Fibroblast of mammary gland (primary cell): ENCODE results near the gene TUBB4B.

Experiments used
- DNase-seq: peaks from one replicate; pipeline ENCODE4 v3.0.0-alpha.2; 2010; ENCODE audit warnings: low read depth
- H3K4me3 ChIP-seq: 2 replicates; pipeline ENCODE4 v1.5.1; 2011; ENCODE audit warnings: low read depth, mild to moderate bottlenecking, low read length, moderate library complexity; ENCODE audit not compliant: control insufficient read depth
- TF ChIP-seq, protein P1 (sequence below): conservative IDR thresholded peaks from 2 replicates; pipeline ENCODE4 v1.5.1; 2011; ENCODE audit warnings: low read depth, low read length, inconsistent platforms; ENCODE audit not compliant: control insufficient read depth, insufficient read depth

The TUBB4B gene

DNA sequence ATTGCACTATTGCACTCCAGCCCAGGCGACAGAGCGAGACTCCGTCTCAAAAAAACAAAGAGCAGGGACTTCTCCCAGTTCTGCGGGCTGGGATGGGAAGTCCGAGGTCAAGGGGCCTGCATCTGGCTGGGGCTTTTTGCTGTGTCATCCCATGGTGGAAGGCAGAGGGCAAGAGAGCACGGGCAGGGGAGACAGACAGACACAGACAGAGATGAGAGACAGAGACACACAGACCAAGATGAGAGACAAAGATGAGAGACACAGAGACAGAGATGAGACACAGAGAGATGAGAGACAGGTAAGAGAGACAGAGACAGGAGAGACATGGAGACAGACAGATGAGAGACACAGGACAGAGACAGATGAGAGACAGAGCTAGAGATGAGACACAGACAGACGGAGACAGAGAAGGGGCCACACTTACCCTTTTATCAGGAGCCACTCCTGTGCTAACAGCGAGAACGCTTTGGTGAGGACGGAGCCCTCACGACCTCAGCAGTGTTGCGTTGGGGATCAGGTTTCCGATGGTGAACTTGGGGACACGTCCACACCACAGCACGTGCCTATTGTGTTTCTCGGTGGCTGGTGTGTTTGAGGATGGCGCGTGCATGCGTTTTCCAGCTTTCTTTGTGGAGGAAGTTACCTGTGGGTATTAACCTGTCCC is 27.6 kb downstream of the TUBB4B start:
- TF ChIP-seq, protein P1, sequence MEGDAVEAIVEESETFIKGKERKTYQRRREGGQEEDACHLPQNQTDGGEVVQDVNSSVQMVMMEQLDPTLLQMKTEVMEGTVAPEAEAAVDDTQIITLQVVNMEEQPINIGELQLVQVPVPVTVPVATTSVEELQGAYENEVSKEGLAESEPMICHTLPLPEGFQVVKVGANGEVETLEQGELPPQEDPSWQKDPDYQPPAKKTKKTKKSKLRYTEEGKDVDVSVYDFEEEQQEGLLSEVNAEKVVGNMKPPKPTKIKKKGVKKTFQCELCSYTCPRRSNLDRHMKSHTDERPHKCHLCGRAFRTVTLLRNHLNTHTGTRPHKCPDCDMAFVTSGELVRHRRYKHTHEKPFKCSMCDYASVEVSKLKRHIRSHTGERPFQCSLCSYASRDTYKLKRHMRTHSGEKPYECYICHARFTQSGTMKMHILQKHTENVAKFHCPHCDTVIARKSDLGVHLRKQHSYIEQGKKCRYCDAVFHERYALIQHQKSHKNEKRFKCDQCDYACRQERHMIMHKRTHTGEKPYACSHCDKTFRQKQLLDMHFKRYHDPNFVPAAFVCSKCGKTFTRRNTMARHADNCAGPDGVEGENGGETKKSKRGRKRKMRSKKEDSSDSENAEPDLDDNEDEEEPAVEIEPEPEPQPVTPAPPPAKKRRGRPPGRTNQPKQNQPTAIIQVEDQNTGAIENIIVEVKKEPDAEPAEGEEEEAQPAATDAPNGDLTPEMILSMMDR, result no peak
- no peak overlapping the region for H3K4me3 ChIP-seq
- no peak for DNase-seq

DNA sequence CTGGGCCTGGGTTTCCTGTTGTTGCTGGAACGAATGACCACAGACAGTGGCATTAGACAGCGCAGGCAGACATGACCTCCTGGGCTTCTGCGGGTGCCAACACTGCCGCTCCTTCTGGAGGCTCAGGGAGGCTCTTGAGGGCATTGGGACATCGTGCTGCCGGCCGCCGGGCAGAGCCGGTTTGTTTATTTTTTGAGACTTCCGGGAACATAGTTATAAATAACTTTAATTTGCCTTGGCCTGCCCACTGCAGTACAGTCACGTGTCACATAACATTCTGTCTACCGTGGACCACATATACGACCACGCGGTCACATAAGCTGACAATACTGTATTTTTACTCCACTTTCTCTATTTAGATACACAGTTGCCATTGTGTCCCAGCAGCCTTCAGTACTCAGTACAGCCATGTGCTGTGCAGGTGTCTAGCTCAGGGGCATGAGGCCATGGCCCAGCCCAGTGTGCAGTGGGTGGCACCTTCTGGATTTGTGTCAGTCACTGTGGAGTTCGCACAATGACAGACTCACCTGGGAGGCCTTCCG is 28.2 kb downstream of the TUBB4B start:
- no peak for DNase-seq
- H3K4me3 ChIP-seq, result no peak overlapping the region
- TF ChIP-seq, protein P1, result no peak

DNA sequence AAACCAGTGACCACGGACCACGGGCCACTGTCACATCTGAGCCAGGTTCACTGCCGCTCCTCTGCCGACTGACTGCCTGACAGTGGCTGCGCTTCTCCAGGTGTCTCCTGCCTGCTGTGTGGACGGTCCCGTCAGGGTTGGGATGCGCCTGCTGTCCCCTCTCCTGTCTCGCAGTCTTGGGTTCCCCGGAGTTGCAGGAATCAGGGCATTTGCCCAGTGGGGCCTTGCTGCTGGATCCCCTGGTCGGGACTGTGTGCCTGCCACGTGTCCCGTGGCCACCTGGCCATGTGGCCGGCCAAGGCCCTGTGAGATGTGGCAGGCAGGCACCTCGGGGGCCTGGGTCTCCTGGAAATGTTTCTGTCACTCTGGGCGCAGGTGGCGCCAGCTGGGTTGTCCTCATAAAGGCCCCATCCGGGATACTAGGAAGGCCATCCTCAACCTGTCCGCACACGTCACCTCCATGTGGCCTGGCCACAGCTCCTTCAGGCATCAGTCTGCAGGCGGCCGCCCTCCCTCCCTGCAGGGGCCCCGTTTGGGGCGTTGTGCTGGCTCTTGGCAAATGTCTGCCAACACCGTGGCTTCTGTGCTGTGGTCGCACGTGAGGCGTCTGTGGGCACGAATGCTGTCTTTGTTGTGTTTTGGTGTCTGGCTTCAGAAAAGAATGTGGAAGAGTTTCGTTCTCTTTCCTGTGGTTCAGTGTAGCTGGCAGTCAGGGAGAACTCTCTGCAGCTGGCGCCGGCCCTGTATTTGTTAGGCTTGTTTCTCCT is 30.0 kb downstream of the TUBB4B start:
- H3K4me3 ChIP-seq, result no peak overlapping the region
- no peak for DNase-seq
- TF ChIP-seq, protein P1, result no peak

DNA sequence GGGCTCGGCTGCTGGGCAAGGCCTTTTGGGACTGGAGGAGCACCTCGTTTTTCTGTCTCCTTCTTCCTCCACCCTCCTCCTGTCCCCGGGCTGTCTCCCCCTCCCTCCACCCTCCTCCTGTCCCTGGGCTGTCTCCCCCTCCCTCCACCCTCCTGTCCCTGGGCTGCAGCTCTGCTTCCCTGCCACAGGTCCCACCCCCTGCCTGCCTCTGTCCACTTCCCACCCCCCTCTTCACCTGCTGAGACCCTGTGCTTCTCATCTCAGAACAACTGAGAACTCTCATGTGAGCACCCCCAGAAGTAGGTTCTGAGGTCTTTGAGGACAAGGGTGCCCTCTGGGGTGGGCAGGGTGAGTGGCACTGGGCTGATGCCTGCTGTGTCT is 30.6 kb downstream of the TUBB4B start:
- TF ChIP-seq, protein P1, result no peak
- no peak overlapping the region for H3K4me3 ChIP-seq
- no peak for DNase-seq

DNA sequence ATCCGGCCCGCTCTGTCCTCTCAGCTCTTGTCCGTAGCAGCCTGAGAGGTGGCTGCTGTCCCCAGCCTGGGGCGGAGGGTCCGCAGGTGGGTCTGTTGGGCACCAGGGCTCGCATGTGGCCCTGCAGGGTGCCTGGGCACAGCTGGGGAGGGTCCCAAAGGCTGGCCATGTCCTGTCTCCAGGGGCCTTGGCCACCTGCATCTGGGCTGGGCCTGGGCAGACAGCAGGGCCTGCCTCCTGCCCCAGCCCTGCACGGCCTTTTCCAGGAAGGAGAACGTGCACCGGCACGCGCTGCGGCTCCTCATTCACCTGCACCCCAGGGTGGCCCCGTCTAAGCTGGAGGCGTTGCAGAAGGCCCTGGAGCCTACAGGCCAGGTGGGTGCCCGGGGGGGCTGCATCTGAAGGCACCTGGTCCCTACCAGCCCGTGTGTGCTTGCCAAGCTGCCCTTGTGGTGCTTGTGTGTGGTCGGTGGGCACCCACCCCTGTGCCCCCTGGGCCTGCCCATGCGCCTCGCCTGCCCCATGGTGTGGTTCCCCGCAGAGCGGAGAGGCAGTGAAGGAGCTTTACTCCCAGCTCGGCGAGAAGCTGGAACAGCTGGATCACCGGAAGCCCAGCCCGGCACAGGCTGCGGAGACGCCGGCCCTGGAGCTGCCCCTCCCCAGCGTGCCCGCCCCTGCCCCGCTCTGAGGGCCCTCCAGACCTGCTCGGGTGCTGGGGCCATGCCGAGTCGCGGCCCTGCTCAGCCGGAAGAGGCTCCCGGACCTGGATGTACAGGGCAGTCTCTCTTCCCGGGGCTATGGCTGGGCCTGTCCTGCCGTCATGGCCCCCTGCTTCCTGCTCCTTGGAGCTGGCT is 31.4 kb downstream of the TUBB4B start:
- TF ChIP-seq, protein P1, result no peak
- H3K4me3 ChIP-seq, result no peak overlapping the region
- DNase-seq, result no peak

DNA sequence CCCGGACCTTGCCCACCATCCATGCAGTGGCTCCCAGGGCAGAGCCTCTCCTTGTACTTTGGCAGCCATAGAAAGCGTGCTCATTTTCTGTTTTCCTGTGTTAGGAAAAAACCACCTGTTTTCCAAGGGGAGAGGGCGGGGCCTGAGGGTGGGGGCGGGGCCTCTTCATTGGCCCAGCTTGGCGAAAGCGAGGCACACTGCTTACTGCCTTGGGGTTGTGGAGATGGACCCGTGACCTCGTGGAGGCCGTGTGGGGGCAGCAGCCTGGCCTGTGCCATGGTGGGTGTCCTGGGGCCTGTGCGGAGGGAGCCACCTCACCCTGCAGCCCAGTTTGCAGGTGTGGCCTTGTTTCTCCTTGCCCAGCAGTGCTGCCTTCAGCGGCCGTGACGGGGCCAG is 32.0 kb downstream of the TUBB4B start:
- TF ChIP-seq, protein P1, result no peak
- H3K4me3 ChIP-seq, result no peak overlapping the region
- DNase-seq, result no peak
